GM19025 (cell line): Measurements from ENCODE around the gene ANO8.

Source experiments
- ATAC-seq: cut with Tn5 transposase; IDR thresholded peaks from one replicate; pipeline ENCODE4 v1.9.1; 2021; ENCODE audit warnings: mild to moderate bottlenecking, low read depth, moderate library complexity; ENCODE audit not compliant: unreplicated experiment

The ANO8 gene

DNA sequence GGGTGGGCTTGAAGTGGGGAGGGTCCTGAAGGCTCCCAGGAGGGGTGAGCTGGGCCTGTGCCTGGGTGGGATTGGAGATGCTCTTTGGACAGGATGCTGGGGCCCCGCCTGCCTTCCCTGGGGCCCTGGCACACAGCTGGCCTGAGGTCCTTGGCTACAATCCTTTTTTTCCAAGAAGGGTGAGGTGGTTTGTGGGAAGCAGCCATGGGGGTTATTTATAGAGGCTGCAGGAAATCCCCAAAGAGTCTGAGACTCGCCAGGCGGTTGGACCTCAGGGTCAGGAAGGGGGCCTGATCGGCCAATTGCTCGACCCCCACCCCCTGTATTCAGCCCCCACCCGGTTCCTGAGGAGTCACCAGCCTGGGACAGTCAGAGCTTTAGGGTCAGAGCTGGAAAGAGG lies 12.7 kb upstream of the ANO8 start:
- ATAC-seq = no peak

DNA sequence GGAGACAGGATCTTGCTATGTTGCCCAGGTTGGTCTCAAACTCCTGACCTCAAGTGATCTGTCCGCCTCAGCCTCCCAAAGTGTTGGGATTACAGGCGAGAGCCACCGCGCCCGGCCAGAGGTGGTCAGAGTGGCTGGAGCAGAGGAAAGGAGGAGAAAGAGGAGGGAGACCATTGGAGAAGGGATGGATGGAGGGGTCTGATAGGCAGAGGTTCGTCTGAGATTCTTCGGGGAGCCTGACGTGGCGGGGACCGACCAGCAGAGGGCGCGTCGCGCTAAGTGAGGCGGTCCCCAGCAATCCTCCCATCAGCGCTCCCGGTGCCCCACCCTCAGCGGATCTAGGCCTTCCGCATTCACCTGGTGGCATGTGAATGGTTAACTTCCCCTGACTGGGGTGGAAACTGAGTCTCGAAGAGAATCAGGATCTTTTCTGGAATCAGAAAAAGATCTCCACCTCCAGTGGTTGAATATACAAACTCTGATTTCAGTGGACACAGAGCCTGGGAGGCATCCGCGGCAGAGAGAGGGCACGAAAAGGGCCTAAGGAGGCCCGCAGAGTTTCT lies 11.5 kb upstream of the ANO8 start:
- ATAC-seq = no peak

GRCh38 chr19:17341845-17342244 lies 7.2 kb upstream of the ANO8 start:
- no peak for ATAC-seq

DNA sequence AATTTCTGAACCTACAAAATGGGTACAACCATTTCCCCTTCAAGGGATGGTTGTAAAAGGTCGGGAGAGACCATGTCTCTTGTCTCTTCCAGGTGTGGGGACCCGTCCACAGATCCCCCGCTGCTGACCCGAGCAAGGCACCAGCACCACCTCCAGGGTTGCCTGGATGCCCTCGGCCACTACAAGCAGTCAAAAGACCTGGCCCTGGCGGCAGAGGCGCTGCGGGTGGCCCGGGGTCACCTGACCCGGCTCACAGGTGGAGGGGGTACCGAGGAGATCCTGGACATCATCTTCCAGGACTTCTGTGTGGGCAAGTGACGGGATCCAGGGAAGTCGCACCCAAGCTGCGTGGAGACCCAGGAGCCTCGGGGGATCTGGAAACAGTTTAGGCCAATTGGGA lies 6.7 kb upstream of the ANO8 start:
- ATAC-seq = no peak

- ATAC-seq = no peak
Measured at GRCh38 chr19:17340871-17341357, 6.3 kb upstream of the ANO8 start.

GRCh38 chr19:17340302-17340870 lies 5.7 kb upstream of the ANO8 start:
- no peak for ATAC-seq

- no peak for ATAC-seq
Measured at GRCh38 chr19:17339088-17339741, 4.6 kb upstream of the ANO8 start.

GRCh38 chr19:17338433-17339078 lies 3.9 kb upstream of the ANO8 start:
- ATAC-seq = no peak

DNA sequence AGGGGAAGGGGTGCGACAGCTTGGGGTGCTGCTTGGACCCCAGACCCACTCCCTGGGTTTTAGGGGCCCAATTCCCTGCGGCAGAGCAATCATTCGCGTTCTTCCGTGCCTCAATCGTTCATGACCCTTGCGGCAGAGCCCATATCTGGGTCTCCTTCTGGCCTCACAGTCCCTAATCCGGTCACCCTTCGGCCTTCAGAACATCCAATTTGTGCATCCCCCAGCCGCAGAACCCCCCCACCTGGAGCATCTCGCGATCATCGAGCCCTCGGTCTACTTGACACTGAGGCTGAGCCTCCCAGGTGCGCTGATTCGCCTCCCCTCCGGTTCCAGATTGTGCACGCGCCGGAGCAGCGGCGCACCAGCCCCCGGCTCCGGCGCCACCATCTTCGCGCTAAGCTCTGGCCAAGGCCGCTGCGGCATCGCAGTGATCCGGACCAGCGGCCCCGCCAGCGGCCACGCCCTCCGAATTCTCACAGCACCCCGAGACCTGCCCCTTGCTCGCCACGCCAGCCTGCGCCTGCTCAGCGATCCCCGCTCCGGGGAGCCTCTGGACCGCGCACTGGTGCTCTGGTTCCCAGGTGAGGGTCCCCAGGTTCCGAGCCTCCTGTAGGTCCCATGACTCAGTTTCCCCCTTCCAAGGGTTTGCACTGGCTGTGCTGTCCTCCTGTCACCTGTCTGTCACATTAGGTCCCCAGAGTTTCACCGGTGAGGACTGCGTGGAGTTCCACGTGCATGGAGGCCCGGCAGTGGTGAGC lies 3.2 kb upstream of the ANO8 start:
- no peak for ATAC-seq

- ATAC-seq = peak; percentile 83
Measured at GRCh38 chr19:17336872-17337674, 2.4 kb upstream of the ANO8 start, which contains the start of gene GTPBP3. TSS of gene GTPBP3 (plus strand) at chr19:17337553. CDS start at chr19:17337612, 59 bp downstream.

DNA sequence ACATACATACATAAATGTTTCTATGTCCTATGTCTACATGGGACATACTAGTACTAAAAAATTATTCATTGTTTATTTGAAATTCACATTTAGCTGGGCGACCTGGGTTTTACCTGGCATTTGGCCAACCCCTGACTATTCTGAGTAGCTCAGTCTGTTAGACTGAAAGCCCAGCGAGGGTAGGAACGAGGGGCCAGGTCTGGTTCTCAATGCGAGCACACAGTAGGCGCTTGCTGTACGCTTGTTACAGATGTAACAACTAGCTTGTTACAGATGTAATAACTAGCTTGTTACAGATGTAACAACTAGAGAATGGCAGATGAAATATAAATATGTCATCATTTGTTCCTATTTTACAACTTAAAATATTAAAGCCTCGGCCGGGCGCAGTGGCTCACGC lies 920 bp upstream of the ANO8 start:
- ATAC-seq = no peak

DNA sequence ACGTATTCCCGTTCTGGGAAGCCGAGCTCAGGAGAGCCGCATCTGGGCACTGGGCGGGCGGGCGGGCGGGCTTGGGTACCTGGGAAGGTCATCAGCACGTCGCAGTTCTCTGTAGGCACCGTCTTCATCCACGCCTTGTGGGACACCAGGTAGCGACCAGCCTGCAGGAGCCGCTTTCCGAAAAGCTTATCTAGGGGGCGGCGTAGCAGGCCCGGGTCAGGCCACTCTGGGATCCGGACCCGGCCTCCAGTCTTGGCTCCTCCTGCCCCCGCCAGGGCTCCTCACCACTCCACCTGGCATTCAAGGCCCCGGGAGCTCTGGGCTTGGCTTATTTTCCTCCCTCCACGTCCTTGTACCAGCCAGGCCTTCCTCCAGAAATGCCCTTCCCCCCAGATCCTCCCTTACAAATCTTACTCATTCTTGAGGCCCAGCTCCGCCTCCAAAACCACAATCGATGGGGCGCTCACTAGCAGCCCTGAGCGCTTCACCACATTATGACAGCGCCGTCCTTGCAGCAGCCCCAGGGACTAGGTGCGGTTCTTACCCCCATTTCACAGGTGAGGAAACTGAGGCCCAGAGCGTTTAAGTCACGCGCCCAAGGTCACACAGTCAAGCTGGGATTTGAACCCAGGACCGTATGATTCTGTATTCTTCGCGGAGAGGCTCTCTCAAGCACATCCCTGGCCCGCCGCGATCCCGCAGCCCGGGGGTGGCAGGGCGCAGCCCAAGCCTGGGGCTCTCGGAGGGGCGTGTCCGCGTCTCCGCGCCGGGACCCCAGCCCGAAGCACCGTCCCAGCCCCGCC lies 843 bp downstream of the ANO8 start:
- ATAC-seq = no peak

DNA sequence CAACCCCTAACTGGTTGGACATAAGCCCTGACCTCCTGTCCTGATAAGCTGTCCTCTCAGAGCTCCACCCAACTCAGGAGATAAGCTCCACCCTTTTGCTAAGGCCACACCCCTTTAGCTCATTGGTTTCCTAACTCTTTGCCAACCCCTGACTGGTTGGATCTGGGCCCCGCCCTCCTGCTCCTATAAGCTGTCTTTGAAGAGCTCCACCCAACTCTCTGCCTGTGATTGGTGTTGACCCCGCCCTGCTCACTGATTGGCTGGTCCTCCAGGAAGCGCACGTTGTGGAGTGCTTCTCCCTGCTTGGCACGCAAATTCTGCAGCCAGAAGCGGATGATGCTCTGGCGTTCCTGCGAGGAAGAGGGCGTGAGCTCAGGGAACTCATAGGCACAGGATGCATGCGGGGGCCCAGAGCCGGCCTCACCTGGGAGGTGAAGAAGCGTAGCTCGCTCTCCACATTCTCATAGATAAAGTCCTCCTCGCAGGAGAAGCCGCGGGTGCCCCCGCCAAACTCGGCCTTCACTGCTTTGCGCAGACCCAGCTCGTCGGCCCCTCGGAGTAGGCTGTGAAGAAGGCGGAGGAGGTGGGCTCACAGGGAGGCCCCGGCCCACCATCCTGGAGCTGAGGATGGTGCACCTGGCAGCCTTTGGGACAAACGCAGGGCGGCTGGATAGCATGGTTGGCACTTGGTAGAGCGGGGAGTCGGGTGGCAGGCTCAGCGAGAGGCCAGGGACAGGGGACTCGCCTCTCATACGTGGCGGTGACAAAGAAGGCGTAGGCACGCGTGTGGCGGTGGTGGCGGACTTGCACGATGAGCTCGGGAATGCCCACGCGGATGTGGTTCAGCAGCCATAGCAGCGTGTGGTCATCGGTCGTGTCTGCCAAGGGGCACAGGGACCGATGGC lies 1.7 kb downstream of the ANO8 start:
- ATAC-seq = no peak

- ATAC-seq = no peak
Measured at GRCh38 chr19:17332360-17332676, 2.3 kb downstream of the ANO8 start.

- no peak for ATAC-seq
Measured at GRCh38 chr19:17331045-17331558, 3.6 kb downstream of the ANO8 start.

DNA sequence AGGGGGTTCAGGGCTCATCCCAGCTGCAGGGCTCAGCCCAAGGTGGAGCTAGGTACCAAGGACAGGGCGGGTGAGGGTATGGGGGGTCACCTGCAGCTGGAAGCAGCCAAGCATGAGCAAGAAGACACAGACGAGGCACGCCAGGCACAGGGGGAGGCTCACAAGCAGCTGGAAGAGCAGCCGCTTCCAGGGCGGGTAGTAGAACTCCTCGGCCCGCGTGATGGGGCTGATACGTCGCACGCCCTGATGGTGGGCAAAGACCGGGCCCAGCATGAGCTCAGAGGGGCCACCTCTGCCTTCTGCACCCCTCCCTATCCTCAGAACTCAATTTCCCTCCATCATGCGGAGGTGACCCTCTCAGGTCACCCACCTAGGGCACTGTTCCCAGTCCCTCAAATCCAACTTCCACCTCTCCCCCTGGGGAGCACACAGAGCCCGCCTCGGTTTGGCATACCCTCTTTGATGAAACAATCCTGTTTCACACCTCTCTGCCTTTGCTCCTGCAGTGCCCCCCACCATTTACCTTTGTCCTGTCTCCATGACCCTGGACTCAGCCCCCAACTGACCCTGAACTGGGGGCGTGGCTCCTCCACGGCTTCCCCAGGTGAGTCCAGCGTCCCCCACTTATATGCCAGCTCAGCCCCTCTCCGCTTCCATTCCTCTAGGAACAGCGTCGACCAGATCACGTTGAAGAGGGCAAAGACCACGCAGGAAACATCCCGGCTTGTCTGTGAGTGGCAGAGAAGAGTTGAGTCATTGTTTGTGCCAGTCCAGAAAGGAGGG lies 4.2 kb downstream of the ANO8 start:
- no peak for ATAC-seq
